ENCODE measurements around the gene EXOSC10. TPM values are rescaled to one million over a fixed set of nuclear protein-coding genes. Genes with fewer than 3 reads are reported as not detected.

Gene EXOSC10
- total and polyA plus RNA-seq, 9 of the 15 experiments (the other 6 are each of a cell fraction or from before 2014, with no cell fraction given): 23.4 to 150 (median 105) TPM

DNA sequence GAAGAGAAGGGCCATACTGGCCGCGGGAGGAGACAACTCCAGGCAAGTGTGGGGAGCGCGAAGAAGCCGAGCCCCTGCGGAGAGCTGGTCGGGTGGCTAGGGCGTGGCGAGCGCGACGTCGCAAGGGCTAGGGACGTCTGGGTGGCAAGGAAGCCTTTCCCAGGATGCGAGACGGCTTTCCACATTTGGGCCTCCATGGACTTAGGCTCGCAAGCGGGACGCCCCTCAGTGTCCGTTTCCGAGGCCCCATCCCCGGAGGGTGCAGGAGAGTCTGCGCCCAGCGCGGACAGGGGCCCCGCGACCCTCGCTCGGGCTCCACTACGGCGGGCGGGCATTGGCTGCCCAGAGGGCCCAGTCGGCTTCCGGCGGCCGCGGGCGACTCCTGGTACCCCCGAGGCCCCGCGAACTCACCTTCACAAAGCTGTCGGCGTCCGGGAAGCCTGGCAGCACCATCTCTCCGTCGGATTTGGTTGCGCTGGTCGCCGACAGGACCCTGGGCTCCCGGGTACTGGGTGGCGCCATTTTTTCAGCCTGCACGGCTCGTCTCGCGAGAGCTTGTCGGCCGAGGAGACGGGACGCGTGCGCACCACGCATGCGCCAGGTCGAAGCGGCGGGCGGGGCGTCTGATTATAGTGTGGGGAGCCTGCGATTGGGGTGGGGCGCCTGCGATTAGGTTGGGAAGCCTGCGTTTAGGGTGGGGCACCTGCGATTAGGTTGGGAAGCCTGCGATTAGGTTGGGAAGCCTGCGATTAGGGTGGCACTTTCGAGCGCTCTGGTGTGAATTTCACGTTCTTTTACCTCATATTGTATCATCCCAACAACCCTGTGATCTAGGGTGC, at the start of gene EXOSC10 (continued):
- peak; percentile 31; the same call in 1 of the 2 replicates for TF ChIP-seq ETV5 (CRISPR knock-in tag; IDR thresholded peaks at IDR 0.05; ENCODE audit: low read depth)
- TF ChIP-seq SREBF1 (IDR thresholded peaks at IDR 0.05; ENCODE audit: borderline replicate concordance, low read depth, low read length): 0 out of 2 replicates have a peak, but pooled peaks have one; percentile 17
- no peak for TF ChIP-seq BRD9 (IDR thresholded peaks at IDR 0.05; ENCODE audit: low read depth, partially characterized antibody)
- TF ChIP-seq NRF1 (conservative IDR thresholded peaks at IDR 0.05 in 1 of 2, IDR thresholded peaks at IDR 0.05 in 1 of 2): peak; percentile 98
- TF ChIP-seq TOE1 (IDR thresholded peaks at IDR 0.05; ENCODE audit: borderline replicate concordance): 0 out of 2 replicates have a peak, but pooled peaks have one; percentile 38
- 0 out of 2 replicates have a peak, but pooled peaks have one; percentile 52 for TF ChIP-seq TOE1 (CRISPR knock-in tag; IDR thresholded peaks at IDR 0.05; ENCODE audit: borderline replicate concordance, low read depth)
- no peak for TF ChIP-seq MCM2 (IDR thresholded peaks at IDR 0.05; ENCODE audit: low read depth)
- TF ChIP-seq SMAD4 (CRISPR knock-in tag; conservative IDR thresholded peaks at IDR 0.05): peak; percentile 66; the same call in 1 of the 2 replicates
- peak; percentile 69; the same call in 1 of the 2 replicates for TF ChIP-seq ZNF184 (CRISPR knock-in tag; IDR thresholded peaks at IDR 0.05)
- TF ChIP-seq ZNF436 (CRISPR knock-in tag; IDR thresholded peaks at IDR 0.05): no peak
- TF ChIP-seq ZNF324 (CRISPR knock-in tag; IDR thresholded peaks at IDR 0.05): no peak
- peak; percentile 68; the same call in 1 of the 2 replicates for TF ChIP-seq GABPB1 (CRISPR knock-in tag; IDR thresholded peaks at IDR 0.05)
- TF ChIP-seq ZNF280B (CRISPR knock-in tag; IDR thresholded peaks at IDR 0.05): no peak
- no peak for TF ChIP-seq SETDB1 (IDR thresholded peaks at IDR 0.05; ENCODE audit: low read length)
- TF ChIP-seq CEBPZ (IDR thresholded peaks at IDR 0.05; ENCODE audit: borderline replicate concordance, low read depth, low read length): no peak
- no peak for TF ChIP-seq MYBL2 (IDR thresholded peaks at IDR 0.05; ENCODE audit: low read depth)
- no peak for TF ChIP-seq MYBL2 (CRISPR knock-in tag; IDR thresholded peaks at IDR 0.05; ENCODE audit: borderline replicate concordance)
- TF ChIP-seq, protein P1, sequence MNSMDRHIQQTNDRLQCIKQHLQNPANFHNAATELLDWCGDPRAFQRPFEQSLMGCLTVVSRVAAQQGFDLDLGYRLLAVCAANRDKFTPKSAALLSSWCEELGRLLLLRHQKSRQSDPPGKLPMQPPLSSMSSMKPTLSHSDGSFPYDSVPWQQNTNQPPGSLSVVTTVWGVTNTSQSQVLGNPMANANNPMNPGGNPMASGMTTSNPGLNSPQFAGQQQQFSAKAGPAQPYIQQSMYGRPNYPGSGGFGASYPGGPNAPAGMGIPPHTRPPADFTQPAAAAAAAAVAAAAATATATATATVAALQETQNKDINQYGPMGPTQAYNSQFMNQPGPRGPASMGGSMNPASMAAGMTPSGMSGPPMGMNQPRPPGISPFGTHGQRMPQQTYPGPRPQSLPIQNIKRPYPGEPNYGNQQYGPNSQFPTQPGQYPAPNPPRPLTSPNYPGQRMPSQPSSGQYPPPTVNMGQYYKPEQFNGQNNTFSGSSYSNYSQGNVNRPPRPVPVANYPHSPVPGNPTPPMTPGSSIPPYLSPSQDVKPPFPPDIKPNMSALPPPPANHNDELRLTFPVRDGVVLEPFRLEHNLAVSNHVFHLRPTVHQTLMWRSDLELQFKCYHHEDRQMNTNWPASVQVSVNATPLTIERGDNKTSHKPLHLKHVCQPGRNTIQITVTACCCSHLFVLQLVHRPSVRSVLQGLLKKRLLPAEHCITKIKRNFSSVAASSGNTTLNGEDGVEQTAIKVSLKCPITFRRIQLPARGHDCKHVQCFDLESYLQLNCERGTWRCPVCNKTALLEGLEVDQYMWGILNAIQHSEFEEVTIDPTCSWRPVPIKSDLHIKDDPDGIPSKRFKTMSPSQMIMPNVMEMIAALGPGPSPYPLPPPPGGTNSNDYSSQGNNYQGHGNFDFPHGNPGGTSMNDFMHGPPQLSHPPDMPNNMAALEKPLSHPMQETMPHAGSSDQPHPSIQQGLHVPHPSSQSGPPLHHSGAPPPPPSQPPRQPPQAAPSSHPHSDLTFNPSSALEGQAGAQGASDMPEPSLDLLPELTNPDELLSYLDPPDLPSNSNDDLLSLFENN (IDR thresholded peaks at IDR 0.05; ENCODE audit: low read depth in 2 of 2, low read length in 2 of 2): no peak
- peak; percentile 87 for TF ChIP-seq ZBED1 (IDR thresholded peaks at IDR 0.05)
- TF ChIP-seq ZNF12 (CRISPR knock-in tag; IDR thresholded peaks at IDR 0.05): no peak

Data from K562 (cell line).